Stimulated activated naive CD4-positive, alpha-beta T cell treated with Interleukin-2 at 50 U/mL for 16 hours (primary cell): Measurements from ENCODE around the gene RHD.
A peak's percentile ranks its signal among the peaks of the same experiment; 100 is the strongest.
"Not testable (repeated sequence)": the region's sequence is repeated elsewhere in the genome, so short reads cannot be mapped to it uniquely, and the experiment has no call there.

Experiments
- DNase-seq: peaks from one replicate; lab custom pipeline; 2025; lab: John Stamatoyannopoulos, UW

RHD gene

DNA sequence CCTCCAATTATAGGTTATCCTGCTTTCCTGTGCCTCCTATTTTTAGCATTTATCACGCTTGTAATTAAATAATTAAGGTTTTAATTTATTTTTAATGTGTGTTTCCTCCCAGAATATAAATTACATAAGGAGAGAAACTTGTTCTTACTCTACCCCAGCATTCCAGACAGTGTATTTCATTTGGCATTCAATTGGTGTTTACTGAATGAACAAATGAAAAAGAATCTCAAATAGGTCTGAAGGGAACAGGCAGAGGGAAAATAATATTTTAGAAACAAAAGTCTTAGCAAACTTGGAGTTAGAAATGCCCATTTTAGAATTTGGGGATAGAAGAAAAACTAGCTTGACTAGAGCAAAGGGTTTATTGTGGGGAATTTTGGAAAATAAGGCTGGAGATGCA lies 15.1 kb upstream of the RHD start:
- DNase-seq = no peak

DNA sequence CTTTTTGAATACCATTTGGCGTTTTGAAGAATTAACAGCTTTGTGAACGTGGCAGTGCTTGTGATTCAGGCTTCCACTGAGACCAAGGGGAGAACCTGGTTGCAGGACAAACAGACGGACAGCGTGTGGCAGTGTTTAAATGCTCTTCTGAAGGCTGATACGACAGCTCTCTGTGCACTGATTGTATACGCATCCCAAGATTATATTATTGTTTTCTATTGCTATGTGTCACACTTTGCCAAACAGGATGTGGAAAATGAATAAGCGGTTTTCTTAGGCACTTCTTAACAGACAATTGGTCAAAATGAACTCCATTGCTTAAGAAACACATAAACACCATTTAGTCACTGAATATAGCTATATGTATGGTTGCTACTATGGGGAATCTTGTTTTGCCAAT lies 12.5 kb upstream of the RHD start:
- not testable (repeated sequence) for DNase-seq

DNA sequence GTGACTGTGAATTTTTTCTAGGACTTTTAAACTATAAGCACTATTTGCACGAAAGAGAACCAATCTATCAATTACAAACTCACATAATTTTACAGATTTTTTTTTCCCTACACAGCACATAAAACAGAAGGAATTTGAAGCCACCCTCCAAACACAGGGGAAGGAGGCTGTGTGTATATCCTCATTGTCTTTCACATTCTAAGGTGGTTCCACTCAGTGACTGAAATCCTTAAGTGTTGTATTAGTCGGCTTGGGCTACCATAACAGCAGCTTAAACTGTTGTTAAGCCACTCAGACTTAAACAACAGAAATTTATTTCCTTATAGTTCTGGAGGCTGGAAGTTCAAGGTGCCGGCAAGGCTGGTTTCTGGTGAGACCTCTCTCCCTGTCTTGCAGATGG lies 12.0 kb upstream of the RHD start:
- DNase-seq = not testable (repeated sequence)

DNA sequence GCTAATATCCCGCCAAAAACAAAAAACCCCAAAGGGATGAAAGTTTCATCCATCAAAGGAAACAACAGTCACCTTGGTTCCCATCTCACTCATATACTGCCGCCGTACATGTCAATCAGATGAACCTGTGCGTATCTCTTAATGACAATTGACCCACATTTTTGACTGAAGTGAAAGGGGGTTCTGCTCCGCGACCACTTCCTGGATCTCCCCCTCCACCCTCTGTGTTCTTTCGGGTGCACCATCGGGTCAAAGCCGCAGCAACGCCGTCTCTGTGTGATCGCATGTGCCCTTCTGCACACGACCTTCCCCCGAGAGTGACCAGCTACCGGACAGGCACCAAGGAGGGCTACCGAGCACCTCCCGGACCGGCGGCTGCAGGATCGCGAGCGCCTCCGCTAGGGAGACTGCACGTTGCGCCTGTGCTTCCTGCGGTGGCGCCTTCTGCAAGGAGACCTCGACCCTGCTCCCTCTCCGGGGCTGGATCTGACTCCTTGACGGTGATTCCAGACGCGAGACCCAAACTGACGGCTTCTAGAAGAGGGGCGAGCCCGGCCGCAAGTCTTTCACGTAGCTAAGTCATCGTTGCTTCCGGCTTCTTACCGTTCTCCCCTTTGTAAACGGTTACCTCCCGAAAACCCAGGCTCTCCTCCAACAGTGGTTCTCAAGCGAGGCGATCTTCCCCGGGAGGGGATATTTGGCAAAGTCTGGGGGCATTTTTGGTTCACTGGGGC lies 5.6 kb upstream of the RHD start:
- DNase-seq = not testable (repeated sequence)

DNA sequence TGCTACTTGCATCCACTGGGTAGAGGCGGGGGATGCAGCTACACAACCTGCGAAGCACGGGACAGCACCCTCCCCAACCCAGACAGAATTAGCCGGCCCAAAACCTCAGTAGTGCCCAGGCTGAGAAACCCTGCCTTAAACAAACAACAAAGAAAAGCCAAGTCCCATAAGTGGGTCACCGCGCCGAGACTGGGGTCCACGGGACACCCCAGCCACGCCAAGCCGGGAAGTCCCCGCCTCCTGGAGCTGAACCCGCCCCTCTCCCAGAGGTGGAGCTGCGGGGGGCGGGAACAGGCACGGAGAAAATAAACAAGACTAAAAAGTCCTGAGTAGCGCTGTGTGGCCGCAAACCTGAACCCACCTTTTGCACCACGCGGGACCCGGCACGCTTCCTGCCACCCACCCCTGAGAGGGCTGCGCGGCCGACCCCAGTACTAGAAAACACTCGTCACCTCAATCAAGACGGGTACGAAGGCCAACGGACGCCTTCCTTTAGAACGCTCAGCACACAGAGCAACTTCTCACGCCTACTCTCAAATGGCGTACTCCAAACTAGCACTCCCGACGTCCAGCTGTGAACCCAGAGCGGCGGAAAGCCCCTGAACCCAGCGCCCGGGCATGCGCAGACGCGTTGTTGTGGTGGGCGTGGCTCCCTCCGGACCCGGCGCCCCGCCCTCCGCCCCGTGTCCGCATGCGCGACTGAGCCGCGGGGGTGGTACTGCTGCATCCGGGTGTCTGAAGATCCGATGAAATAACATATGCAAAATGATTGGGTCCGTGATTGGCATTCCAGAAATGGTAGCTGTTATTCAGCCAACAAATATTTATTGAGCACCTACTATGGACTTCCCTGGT lies 4.8 kb upstream of the RHD start:
- DNase-seq = peak; percentile 74

DNA sequence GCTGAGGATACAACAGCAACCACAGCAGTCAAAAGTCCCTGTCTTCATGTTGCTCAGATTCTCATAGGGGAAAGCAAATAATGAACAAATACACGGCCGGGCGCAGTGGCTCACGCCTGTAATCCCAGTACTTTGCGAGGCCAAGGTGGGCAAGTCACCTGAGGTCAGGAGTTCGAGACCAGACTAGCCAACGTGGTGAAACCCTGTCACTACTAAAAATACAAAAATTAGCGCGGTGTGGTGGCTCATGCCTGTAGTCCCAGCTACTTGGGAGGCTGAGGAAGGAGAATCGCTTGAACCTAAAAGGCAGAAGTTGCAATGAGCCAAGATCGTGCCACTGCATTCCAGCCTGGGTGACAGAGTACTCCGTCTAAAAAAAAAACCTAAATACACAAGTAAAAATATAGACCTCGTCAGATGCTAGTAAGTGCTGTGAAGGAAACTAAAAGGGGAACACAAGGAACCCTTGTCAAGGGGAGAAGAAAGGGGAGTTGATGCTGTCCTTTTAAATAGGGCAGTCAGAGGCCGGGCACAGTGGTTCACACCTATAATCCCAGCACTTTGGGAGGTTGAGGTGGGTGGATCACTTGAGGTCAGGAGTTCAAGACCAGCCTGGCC lies 4.1 kb upstream of the RHD start:
- not testable (repeated sequence) for DNase-seq

DNA sequence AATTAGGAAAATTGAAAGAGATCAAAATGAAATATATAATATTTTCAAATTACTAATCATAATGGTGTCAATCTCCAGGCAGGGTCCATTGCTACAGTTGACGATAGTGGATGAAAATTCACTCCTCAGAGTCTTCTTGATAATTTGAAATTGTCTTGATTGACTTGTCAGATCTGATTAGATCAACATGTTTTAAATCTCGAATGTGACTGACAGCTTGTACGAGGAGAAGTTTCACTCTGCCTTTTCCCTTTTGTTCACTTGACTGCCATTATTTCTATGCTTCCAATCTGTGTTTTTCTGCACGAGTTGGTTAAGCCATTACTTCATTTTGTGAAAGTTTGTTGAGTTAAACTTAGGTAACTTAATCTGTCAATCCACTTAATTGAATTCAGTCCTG lies 3.3 kb downstream of the RHD start:
- not testable (repeated sequence) for DNase-seq

DNA sequence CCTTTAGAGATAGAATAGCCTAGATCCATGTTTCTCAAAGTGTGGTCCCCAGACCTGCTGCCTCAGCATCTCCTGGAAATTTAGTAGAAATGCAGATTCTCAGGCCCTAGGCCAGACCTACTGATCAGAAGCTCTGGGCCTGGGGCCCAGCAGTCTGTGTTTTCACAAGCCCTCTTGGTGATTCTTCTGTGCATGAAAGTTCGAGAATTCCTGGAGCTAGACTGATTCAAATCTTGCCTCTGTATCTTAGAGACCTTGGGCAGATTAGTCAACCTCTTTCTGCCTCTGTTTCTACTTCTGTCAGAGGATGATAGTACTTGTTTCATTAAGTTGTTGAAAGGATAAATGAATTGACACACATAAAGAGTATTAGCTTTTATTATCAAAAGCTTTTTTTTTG lies 5.0 kb downstream of the RHD start:
- not testable (repeated sequence) for DNase-seq

DNA sequence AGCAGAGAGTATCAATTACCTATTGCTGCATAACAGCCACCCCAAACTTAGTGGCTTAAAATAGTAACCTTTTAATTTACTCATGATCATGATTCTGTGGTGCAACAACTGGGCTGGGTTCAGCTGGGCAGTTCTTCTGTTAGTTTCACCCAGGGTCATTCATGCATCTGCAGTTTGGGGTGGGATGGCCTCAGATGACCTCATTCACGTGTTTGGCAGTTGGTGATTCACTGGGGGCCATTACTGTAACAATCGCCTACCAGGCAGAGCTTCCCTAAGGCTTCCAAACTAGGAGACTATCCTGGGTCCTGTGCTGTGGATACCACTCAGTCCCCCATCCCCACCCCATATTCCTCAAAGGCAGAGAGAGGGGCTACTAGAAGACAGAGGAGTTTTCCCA lies 6.0 kb downstream of the RHD start:
- DNase-seq = not testable (repeated sequence)

DNA sequence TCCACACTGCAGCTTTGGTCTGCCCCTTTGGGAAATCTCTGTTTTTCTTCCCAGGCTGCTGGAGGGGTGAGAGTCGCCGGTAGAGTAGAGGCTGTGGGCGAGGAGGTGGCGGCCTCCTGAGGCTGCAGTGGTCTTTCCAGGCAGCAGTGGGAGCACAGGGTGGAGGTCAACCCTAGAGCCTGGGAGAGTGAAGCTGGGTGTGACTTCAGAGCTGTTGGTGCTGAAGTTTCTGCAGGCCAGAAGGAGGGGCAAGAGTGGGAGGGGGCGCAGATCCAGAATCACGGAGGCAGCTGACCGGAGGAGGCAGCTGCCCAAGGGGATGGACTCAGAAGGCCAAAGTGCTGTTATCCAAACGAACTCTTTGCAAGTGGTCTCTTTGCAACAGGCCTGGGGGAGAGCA lies 6.5 kb downstream of the RHD start:
- DNase-seq = not testable (repeated sequence)

DNA sequence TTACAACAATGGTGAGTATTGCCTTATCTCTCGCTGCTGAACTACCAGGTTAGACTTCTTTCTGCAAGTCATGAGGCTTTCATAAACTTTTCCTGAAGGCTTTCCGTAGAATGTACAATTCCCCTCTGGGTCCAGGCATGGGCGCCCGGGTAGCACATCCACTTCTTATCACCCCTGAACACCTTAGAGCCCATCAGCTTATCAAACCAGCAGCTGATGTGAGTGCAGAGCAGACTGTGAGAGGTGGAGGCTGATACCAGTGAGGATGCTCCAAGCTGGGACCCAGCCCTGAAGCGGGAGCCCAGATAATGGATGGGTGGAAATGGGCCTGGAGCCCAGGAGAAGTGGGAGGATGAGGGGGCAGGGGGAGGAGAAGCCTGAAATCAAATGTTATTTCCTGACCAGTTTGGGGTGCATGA lies 7.4 kb downstream of the RHD start:
- not testable (repeated sequence) for DNase-seq

DNA sequence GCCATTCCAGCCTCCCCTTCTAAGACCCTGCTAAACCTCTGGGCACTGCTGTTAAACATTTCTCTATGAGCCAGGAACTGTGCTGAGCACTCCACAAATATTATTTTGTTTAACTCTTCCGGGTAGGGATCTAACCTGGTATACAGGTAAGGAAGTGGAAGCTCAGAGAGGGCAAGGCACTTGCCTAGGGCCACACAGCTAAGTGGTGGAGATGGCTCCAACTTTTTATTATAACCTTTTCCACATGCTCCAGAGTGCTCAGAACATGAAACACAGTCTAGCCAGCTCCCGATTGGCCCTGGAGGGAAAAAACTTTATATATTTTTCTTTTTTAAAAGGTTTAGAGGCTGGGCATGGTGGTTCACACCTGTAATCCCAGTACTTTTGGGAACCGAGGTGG lies 13.6 kb downstream of the RHD start:
- not testable (repeated sequence) for DNase-seq

DNA sequence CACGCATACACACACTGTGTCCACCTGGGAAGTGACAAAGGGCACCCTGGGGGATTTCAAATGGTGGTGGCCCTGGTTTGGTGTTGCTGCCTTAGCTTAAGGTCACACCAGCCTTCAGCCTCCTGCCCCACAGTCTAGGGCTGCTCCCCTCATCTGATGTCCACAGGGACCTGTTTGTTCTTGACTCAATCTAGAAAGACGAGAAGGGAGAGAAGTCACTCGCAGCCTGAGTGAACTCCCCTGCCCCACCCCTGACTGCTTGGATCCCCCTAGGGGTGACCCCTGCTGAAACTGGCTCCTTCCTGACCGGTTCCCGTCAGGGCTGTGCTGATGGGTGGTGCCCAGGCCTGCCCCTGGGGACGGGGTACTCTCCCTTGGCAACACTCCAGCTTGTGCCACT lies 14.9 kb downstream of the RHD start:
- not testable (repeated sequence) for DNase-seq

DNA sequence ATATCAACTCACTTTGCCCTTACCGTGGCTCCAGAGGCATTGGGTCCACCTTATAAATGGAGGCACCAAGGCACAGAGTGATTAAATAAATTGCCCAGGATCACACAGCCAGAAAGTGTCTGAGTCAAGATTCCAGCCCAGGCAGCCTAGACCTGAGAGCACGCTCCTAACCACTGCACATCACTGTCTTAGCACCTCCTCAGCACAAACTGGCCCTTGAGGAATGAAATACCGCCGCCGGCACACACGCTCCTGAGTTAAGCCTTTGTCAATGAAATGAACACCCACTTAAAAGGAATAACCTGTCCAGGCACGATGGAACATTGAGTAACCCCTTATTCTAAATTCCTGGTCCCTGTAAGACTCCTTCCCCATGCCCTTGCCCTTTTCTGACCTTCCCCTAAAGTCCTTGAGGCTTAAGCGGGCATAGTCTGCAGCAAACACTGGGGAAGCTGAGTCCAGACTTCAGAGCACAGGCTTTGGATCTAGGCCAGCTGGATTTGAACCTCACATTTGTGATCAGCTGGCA lies 16.3 kb downstream of the RHD start:
- DNase-seq = not testable (repeated sequence)

DNA sequence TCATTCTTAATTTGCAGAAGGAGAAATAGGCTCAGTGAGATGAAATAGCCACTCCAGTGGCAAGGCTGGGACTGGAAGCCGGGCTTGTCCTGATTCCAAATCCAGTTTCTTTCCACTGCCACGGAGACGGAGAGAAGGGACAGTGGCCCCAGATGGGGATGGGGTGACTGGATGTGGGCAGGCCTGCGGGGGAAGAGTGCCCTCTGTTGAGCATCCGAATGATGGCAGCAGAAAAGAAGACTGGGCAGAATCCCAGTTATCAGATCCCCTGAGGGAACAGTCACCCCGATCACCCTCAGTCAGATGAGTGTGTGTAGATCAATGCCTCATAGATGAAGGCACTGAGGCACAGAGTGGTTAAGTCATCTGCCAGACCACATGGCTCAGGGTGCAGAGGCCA lies 17.7 kb downstream of the RHD start:
- DNase-seq = not testable (repeated sequence)

DNA sequence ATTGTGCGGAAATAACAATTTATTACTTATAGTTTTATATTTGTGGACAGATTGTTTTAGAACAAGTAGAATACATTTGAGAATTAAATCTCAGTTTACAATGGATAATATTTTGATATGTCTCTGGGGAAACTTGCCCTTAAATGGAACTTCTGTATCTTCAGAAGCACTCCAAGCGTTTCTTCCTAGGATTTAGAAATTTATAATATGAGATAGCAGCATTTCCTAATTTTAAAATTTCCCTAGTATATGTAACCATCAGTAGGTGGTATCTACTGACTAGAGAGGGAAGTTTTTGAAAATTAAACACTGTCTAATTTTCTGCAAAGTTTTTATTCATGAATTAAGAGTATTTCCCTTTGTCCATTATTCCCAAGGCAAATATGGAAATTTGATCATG lies 21.1 kb downstream of the RHD start:
- not testable (repeated sequence) for DNase-seq

DNA sequence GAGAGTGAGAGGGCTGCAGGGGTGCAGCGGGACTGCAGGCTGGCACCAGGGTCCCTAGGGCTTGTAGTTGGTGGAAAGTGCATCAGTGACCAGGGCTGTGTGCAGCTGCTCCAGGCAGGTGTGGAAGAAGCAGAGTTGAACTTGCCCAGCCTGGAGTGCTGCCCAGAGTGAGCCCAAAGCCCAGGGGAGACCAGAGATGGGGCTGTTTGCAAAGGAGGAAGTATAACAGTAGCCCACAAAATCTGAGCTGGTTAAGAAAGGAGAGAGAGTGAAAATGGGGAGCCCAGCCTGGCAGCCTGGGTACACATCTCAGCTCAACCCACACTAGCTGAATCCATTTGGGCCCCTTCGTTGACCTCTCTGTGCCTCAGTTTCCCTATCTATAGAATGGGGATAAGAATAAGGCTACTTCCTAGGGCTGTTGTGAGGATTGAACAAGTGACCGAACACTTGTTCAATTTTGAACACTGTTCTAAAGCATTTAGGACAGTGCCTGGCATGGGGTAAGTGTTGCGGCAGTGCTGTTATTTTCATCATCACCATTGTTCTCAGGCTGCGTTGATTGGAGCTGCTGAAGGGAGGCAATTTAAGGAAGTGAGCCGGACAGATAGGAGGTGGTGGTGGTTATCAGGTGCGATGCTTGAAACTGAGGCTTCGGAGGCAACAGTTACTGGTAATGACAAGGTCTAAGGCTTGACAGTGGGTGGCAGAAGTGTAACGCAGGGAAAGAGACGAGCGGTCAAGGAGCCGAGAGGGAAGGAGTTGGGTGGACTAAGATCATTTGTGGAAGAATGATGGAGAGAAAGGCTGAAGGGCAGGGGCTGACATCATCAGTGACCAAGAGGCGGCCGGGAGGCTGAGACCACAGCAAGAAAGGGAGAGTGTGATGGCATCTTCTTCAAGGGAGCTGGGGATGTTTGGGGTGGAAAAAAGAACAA lies 22.8 kb downstream of the RHD start:
- not testable (repeated sequence) for DNase-seq

DNA sequence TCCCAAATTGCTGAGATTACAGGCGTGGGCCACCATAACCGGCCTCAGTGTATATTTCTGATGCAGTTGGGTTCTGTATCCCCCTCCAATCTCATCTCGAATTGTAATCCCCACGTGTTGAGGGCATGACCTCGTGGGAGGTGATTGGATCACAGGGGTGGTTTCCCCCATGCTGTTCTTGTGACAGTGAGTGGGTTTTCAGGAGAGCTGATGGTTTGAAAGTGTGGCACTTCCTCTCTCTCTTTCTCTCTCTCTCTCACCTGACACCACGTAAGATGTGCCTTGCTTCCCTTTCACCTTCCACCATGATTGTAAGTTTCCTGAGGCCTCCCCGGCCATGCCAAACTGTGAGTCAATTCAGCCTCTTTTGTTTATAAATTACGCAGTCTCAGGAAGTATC lies 24.2 kb downstream of the RHD start:
- not testable (repeated sequence) for DNase-seq

DNA sequence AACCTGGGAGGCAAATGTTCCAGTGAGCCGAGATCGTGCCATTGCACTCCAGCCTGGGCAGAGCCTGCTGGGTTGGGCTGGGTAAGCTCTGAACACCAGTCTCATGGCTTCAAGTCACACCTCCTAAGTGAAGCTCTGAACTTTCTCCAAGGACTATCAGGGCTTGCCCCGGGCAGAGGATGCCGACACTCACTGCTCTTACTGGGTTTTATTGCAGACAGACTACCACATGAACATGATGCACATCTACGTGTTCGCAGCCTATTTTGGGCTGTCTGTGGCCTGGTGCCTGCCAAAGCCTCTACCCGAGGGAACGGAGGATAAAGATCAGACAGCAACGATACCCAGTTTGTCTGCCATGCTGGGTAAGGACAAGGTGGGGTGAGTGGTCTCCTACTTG lies 28.4 kb downstream of the RHD start:
- DNase-seq = not testable (repeated sequence)

DNA sequence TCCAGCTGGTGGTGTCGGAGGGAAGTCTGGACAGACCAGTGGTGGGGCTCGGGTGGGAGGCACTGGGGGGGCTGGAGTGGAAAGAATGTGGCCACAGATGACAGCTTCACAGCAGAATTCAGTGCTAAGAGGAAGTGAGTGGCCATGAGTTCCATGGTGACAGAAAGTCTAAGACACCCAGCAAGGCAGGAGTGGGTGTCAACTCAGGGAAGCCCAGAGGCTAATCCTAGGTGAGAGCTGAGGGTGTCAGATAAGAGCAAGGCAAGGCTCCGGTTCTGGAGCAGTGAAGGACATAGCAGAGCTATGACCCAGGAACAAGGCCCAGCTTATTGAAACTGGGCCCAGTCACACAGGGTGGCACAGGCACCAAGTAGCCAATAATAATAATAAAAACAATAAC lies 30.0 kb downstream of the RHD start:
- not testable (repeated sequence) for DNase-seq

DNA sequence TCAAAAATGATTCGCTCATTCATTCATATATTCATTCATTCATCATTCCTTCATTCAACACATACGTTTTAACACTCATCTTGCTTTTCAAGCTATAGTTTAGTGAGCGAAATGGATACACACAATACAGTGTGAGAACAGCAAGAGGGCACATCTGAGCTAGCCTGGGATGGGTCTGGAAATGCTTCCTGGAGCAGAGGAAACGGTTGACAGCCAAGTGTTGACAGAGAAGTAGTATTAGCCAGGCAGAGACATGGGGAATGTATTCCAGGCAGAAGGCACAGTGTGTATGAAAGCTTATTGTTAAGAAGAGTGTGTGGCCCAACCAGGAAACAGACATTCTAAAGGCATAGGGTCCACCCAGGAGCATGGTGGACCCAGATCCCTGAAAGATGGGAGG lies 32.6 kb downstream of the RHD start:
- DNase-seq = not testable (repeated sequence)
